Spleen (tissue), 7 donors: ENCODE measurements around the gene DTD1.

ENCODE experiments used
- POLR2AphosphoS5 ChIP-seq, 3 donors: sonication (generic); formaldehyde crosslinking; IDR thresholded peaks; one replicate each; pipeline ENCODE4 v1.5.1; 2017; ENCODE audit warnings: antibody characterized with exemption in 3 of 3
- TF ChIP-seq, protein P1 (sequence below), 11 experiments: fragments of 200-600 bp in 7 of 11; fragments of 450-650 bp in 4 of 11; sonication (generic) in 4 of 11; IDR thresholded peaks in 8 of 11; conservative IDR thresholded peaks in 3 of 11; 1 replicate in 7 of 11; 2 replicates in 4 of 11; pipeline versions ENCODE4 v1.4.0 to v1.8.0; 2016 to 2021; ENCODE audit warnings: antibody characterized with exemption in 11 of 11, inconsistent platforms in 4 of 11, mild to moderate bottlenecking in 1 of 11
- donor health status: DM: no; HTN: no; CAD: no; lungs with moderate emphysema.
- donor health status: DM: no; HTN: no; CAD: no.
- donor health status: DM: no; HTN: no; CAD: no.

DNA sequence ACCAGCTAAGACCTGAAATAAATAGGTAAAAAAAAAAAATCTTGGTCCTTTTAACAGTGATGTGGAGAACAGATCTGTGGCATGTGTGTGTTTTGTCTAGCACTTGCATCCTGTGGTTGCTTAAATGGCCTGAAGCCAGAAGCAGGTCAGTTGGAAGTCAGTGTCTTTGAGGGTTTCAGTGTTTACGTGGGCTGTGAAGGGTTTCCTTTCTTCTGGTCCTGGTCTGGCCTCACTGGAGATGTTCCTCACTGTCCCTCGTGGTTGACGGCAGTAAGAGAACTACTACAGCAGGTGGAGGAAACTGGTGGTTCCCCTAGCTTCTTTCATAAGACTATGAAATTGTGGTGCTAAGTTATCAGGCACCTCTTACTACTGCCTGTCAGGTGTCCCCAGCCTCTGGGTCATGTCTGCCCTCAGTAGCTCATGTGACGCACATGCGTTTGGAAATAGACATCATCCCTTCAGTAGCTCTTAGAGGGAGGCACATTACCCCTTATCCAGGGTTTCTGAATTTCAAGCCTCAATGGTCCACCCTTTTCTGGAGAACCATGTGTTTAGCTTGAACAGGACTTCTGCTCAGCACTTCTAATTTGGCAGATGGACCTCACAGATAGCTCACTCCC, 166.3 kb downstream of the DTD1 start:
- TF ChIP-seq, protein P1, sequence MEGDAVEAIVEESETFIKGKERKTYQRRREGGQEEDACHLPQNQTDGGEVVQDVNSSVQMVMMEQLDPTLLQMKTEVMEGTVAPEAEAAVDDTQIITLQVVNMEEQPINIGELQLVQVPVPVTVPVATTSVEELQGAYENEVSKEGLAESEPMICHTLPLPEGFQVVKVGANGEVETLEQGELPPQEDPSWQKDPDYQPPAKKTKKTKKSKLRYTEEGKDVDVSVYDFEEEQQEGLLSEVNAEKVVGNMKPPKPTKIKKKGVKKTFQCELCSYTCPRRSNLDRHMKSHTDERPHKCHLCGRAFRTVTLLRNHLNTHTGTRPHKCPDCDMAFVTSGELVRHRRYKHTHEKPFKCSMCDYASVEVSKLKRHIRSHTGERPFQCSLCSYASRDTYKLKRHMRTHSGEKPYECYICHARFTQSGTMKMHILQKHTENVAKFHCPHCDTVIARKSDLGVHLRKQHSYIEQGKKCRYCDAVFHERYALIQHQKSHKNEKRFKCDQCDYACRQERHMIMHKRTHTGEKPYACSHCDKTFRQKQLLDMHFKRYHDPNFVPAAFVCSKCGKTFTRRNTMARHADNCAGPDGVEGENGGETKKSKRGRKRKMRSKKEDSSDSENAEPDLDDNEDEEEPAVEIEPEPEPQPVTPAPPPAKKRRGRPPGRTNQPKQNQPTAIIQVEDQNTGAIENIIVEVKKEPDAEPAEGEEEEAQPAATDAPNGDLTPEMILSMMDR (IDR thresholded peaks at IDR 0.05 in 8 of 11, conservative IDR thresholded peaks at IDR 0.05 in 3 of 11), result no peak
- TF ChIP-seq POLR2AphosphoS5 (IDR thresholded peaks at IDR 0.05), result no peak
